Stimulated activated CD8-positive, alpha-beta memory T cell treated with anti-CD3 and anti-CD28 coated beads, Interleukin-15, amount 100 ng/mL, for 1 hour (primary cell): ENCODE data around the gene ATP5PO.
A peak's percentile ranks its signal among the peaks of the same experiment; 100 is the strongest.

ENCODE experiments used
- DNase-seq: peaks from one replicate; pipeline ENCODE4 v3.0.0-alpha.2; 2020; ENCODE audit warnings: low read depth

Gene ATP5PO

GRCh38 chr21:33899199-33899598 lies 16.4 kb downstream of the ATP5PO start:
- no peak for DNase-seq

- no peak for DNase-seq
These were observed 17.0 kb downstream of the ATP5PO start for GRCh38 chr21:33898586-33898985.

- no peak for DNase-seq
These were observed 17.9 kb downstream of the ATP5PO start for GRCh38 chr21:33897739-33898138.

- DNase-seq: no peak
These were observed 18.5 kb downstream of the ATP5PO start for GRCh38 chr21:33897098-33897497.

- DNase-seq: no peak
These were observed 18.9 kb downstream of the ATP5PO start for GRCh38 chr21:33896691-33897090.

- DNase-seq: no peak
These were observed 20.2 kb downstream of the ATP5PO start for GRCh38 chr21:33895356-33895755.

GRCh38 chr21:33894736-33895288 lies 20.8 kb downstream of the ATP5PO start:
- DNase-seq: peak; percentile 25

GRCh38 chr21:33893917-33894316 lies 21.7 kb downstream of the ATP5PO start:
- DNase-seq: no peak

- DNase-seq: no peak
These were observed 22.8 kb downstream of the ATP5PO start for GRCh38 chr21:33892853-33893252.

- no peak for DNase-seq
These were observed 25.4 kb downstream of the ATP5PO start for GRCh38 chr21:33890187-33890586.

- no peak for DNase-seq
These were observed 29.3 kb downstream of the ATP5PO start for GRCh38 chr21:33886321-33886720.

- no peak for DNase-seq
These were observed 30.5 kb downstream of the ATP5PO start for GRCh38 chr21:33885172-33885514.

GRCh38 chr21:33884376-33885171 lies 31.0 kb downstream of the ATP5PO start:
- no peak for DNase-seq

GRCh38 chr21:33883118-33883517 lies 32.5 kb downstream of the ATP5PO start:
- no peak for DNase-seq

- DNase-seq: no peak
These were observed 33.7 kb downstream of the ATP5PO start for GRCh38 chr21:33881689-33882440.

- no peak for DNase-seq
These were observed 35.0 kb downstream of the ATP5PO start for GRCh38 chr21:33880626-33881025.

- no peak for DNase-seq
These were observed 36.8 kb downstream of the ATP5PO start for GRCh38 chr21:33878824-33879223.

GRCh38 chr21:33875026-33875695 lies 40.4 kb downstream of the ATP5PO start:
- no peak for DNase-seq

GRCh38 chr21:33874161-33874560 lies 41.4 kb downstream of the ATP5PO start:
- no peak for DNase-seq

GRCh38 chr21:33872881-33873515 lies 42.6 kb downstream of the ATP5PO start:
- DNase-seq: no peak

GRCh38 chr21:33871171-33871570 lies 44.4 kb downstream of the ATP5PO start:
- no peak for DNase-seq

GRCh38 chr21:33870768-33871167 lies 44.8 kb downstream of the ATP5PO start:
- no peak for DNase-seq
